ENCODE results near the gene LEKR1.

Gene LEKR1

GRCh38 chr3:156788846-156789245 is 37.3 kb upstream of the LEKR1 start:
- Histone ChIP-seq H3K79me2 (ENCODE audit: low read length) (no peaks in the 10 kb centered on the region), H3K4me3 (ENCODE audit: low read length) (no peak overlapping the region), H3K27ac (ENCODE audit: low read length) (no peak overlapping the region), H3K9me3 (replicated peaks; ENCODE audit: insufficient read depth, low read length) (no peaks in the 10 kb centered on the region), H3K36me3 (replicated peaks; ENCODE audit: insufficient read depth, low read length) (no peaks in the 10 kb centered on the region), H2AFZ (ENCODE audit: low read length) (no peak overlapping the region), H3F3A (ENCODE audit: insufficient read depth, low read length) (no peaks in the 10 kb centered on the region), H3K27me3 (replicated peaks; ENCODE audit: insufficient read depth, low read length) (no peaks in the 10 kb centered on the region), H3K4me2 (ENCODE audit: low read depth, low read length) (no peak overlapping the region), H3K9ac (ENCODE audit: low read length) (no peak overlapping the region), H4K20me1 (ENCODE audit: insufficient read depth, low read length) (no peaks in the 10 kb centered on the region), H3K9me2 (replicated peaks; ENCODE audit: insufficient read depth, low read length) (no peaks in the 10 kb centered on the region), H3K4me1 (ENCODE audit: low read length) (no peaks in the 10 kb centered on the region)
- DNase-seq: no peak
- TF ChIP-seq, protein P1, sequence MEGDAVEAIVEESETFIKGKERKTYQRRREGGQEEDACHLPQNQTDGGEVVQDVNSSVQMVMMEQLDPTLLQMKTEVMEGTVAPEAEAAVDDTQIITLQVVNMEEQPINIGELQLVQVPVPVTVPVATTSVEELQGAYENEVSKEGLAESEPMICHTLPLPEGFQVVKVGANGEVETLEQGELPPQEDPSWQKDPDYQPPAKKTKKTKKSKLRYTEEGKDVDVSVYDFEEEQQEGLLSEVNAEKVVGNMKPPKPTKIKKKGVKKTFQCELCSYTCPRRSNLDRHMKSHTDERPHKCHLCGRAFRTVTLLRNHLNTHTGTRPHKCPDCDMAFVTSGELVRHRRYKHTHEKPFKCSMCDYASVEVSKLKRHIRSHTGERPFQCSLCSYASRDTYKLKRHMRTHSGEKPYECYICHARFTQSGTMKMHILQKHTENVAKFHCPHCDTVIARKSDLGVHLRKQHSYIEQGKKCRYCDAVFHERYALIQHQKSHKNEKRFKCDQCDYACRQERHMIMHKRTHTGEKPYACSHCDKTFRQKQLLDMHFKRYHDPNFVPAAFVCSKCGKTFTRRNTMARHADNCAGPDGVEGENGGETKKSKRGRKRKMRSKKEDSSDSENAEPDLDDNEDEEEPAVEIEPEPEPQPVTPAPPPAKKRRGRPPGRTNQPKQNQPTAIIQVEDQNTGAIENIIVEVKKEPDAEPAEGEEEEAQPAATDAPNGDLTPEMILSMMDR (IDR thresholded peaks at IDR 0.05; ENCODE audit: low read length): no peak
- no peak for TF ChIP-seq EZH2 (optimal IDR thresholded peaks at IDR 0.05; ENCODE audit: low read depth, low read length)
- no peak for TF ChIP-seq EZH2phosphoT487 (IDR thresholded peaks at IDR 0.05; ENCODE audit: low read length)

DNA sequence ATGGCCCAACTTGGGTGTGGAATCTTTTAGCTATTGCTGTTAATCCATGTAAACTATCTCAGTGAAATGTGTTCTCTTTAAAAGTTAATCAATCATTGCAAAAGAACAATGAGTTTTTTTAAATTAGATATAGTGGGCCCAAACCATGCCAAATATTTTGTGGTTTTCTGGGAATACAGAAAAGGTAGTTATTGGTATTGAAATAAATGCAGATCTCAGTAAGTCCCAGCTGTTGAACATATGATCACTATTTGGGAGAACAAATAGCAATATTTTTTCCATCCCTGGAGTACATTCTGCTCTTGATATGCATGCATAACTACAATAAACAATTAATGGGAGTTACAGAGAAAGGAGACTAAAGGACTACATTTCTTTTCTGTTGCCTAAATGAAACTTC is 36.0 kb upstream of the LEKR1 start:
- TF ChIP-seq, protein P1 (IDR thresholded peaks at IDR 0.05; ENCODE audit: low read length): no peak
- TF ChIP-seq EZH2phosphoT487 (IDR thresholded peaks at IDR 0.05; ENCODE audit: low read length) (no peak), EZH2 (optimal IDR thresholded peaks at IDR 0.05; ENCODE audit: low read depth, low read length) (no peak)
- no peaks in the 10 kb centered on the region for H3K36me3 ChIP-seq (replicated peaks; ENCODE audit: insufficient read depth, low read length)

DNA sequence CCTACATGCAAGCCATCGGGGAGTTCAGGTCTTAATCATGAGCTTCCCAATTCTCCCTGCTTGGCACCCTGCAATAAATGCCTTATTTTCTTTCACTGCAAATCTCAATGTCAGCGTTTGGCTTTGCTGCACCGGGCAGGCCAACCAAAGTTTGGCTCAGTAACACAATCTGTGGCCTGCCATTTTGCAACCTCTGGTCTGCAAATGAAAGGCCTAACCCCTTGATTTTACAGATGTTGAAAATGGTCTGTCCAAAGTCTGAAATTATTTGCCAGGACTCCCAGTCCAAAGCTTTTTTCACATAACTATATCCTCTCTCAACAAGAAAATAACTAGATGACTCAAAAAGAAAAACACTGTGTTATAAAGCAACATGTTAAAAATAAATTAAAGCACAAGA is 34.0 kb upstream of the LEKR1 start:
- Histone ChIP-seq H2AFZ (ENCODE audit: low read length) (no peak overlapping the region), H3K4me2 (ENCODE audit: low read depth, low read length) (no peak overlapping the region), H3K9ac (ENCODE audit: low read length) (no peak overlapping the region), H4K20me1 (ENCODE audit: insufficient read depth, low read length) (no peaks in the 10 kb centered on the region), H3K9me2 (replicated peaks; ENCODE audit: insufficient read depth, low read length) (no peaks in the 10 kb centered on the region), H3K27ac (ENCODE audit: low read length) (no peak overlapping the region), H3K79me2 (ENCODE audit: low read length) (no peaks in the 10 kb centered on the region), H3K4me3 (ENCODE audit: low read length) (no peak overlapping the region), H3K9me3 (replicated peaks; ENCODE audit: insufficient read depth, low read length) (no peaks in the 10 kb centered on the region), H3K27me3 (replicated peaks; ENCODE audit: insufficient read depth, low read length) (no peaks in the 10 kb centered on the region), H3F3A (ENCODE audit: insufficient read depth, low read length) (no peaks in the 10 kb centered on the region), H3K4me1 (ENCODE audit: low read length) (peaks cover 6% of the 10 kb centered on the region), H3K36me3 (replicated peaks; ENCODE audit: insufficient read depth, low read length) (no peaks in the 10 kb centered on the region)
- DNase-seq: no peak
- TF ChIP-seq EZH2 (optimal IDR thresholded peaks at IDR 0.05; ENCODE audit: low read depth, low read length): no peak
- TF ChIP-seq, protein P1 (IDR thresholded peaks at IDR 0.05; ENCODE audit: low read length): no peak
- no peak for TF ChIP-seq EZH2phosphoT487 (IDR thresholded peaks at IDR 0.05; ENCODE audit: low read length)

More for the DNA sequence above, 36.0 kb upstream of the LEKR1 start:
- no peaks in the 10 kb centered on the region for H3K9me3 ChIP-seq (replicated peaks; ENCODE audit: insufficient read depth, low read length)
- no peak overlapping the region for H3K4me3 ChIP-seq (ENCODE audit: low read length)
- H3K9ac ChIP-seq (ENCODE audit: low read length): no peak overlapping the region
- no peak overlapping the region for H3K4me2 ChIP-seq (ENCODE audit: low read depth, low read length)
- no peak overlapping the region for H3K27ac ChIP-seq (ENCODE audit: low read length)
- H3K27me3 ChIP-seq (replicated peaks; ENCODE audit: insufficient read depth, low read length): no peaks in the 10 kb centered on the region
- H3K9me2 ChIP-seq (replicated peaks; ENCODE audit: insufficient read depth, low read length): no peaks in the 10 kb centered on the region
- H2AFZ ChIP-seq (ENCODE audit: low read length): no peak overlapping the region
- DNase-seq: no peak
- H3F3A ChIP-seq (ENCODE audit: insufficient read depth, low read length): no peaks in the 10 kb centered on the region
- no peaks in the 10 kb centered on the region for H3K4me1 ChIP-seq (ENCODE audit: low read length)
- no peaks in the 10 kb centered on the region for H4K20me1 ChIP-seq (ENCODE audit: insufficient read depth, low read length)
- H3K79me2 ChIP-seq (ENCODE audit: low read length): no peaks in the 10 kb centered on the region
